HepG2 (cell line): ENCODE results near the gene NOTO. TPM values are rescaled to one million over a fixed set of nuclear protein-coding genes. Genes with fewer than 3 reads are reported as not detected.

Source experiments
- ATAC-seq: fragments of 200-7000 bp; cut with Tn5 transposase; 3 replicates; pipeline ENCODE4 v1.9.1; 2020; ENCODE audit warnings: mild to moderate bottlenecking, moderate library complexity
- BruUV-seq: library from RNA; stranded (reverse); fragments of 400-500 nt; replicated peaks from 2 replicates; lab custom pipeline; 2021; lab: Mats Ljungman, UMichigan
- CTCF ChIA-PET: fragments of 300-600 bp; formaldehyde crosslinking; extraction: SDS; loops from one replicate; lab custom pipeline; 2021; ENCODE audit warnings: low total read pairs, inconsistent platforms, low intra/inter-chr PET ratio; lab: Yijun Ruan, JAX
- POLR2A ChIA-PET: fragments of 350-600 bp; sonication (Branson Sonifier 250); formaldehyde crosslinking; loops from one replicate; lab custom pipeline; 2020; ENCODE audit warnings: antibody characterized with exemption, inconsistent platforms; lab: Yijun Ruan, JAX
- DNase-seq: peaks from one replicate; pipeline ENCODE4 v3.0.0-alpha.2; 2015; ENCODE audit warnings: low spot score
- FAIRE-seq: peaks from 3 replicates; lab custom pipeline; 2011; peaks lifted over from hg19 to GRCh38; lab: Jason Lieb, UNC
- H2AFZ ChIP-seq: one replicate; pipeline ENCODE4 v1.6.1; 2011; ENCODE audit warnings: low read length, inconsistent platforms
- H3K27ac ChIP-seq: fragments of 300-600 bp; 3 replicates; pipeline ENCODE4 v1.8.0; 2011; ENCODE audit warnings: mixed run types, mild to moderate bottlenecking, mixed read lengths, low read length, inconsistent platforms; ENCODE audit not compliant: insufficient read depth; ENCODE audit errors: extremely low read length
- H3K27me3 ChIP-seq, 2 experiments: fragments of 200-600 bp in 1 of 2; 2 replicates in 1 of 2; 3 replicates in 1 of 2; pipeline versions ENCODE4 v1.6.0 to v1.8.0; 2011; ENCODE audit warnings: low read length in 2 of 2, mild to moderate bottlenecking in 2 of 2, moderate library complexity in 2 of 2, inconsistent platforms in 1 of 2; ENCODE audit not compliant: insufficient read depth in 2 of 2, control insufficient read depth in 1 of 2
- H3K36me3 ChIP-seq, 2 experiments: fragments of 200-600 bp in 1 of 2; replicated peaks in 1 of 2; 2 replicates in 1 of 2; 3 replicates in 1 of 2; pipeline versions ENCODE4 v1.5.1 to v1.8.0; 2011; ENCODE audit warnings: low read length in 2 of 2, inconsistent platforms in 1 of 2; ENCODE audit not compliant: insufficient read depth in 2 of 2, control insufficient read depth in 1 of 2
- H3K4me1 ChIP-seq: 2 replicates; pipeline ENCODE4 v1.5.1; 2012; ENCODE audit warnings: low read length, inconsistent platforms; ENCODE audit not compliant: insufficient read depth
- H3K4me2 ChIP-seq: 2 replicates; pipeline ENCODE4 v1.6.0; 2011; ENCODE audit warnings: low read depth, low read length, inconsistent platforms
- H3K4me3 ChIP-seq, 3 experiments: fragments of 200-600 bp in 1 of 3; sonication (generic), shearing (Covaris generic) in 1 of 3; replicated peaks in 1 of 3; 2 replicates each; pipeline ENCODE4 v1.5.1; 2011 to 2016; ENCODE audit warnings: low read length in 3 of 3, inconsistent platforms in 2 of 3, low read depth in 2 of 3, mild to moderate bottlenecking in 2 of 3, control low read depth in 1 of 3, mixed read lengths in 1 of 3; ENCODE audit not compliant: insufficient read depth in 1 of 3
- H3K79me2 ChIP-seq: one replicate; pipeline ENCODE4 v1.6.1; 2011; ENCODE audit warnings: low read length, inconsistent platforms; ENCODE audit not compliant: insufficient read depth
- H3K9ac ChIP-seq: 2 replicates; pipeline ENCODE4 v1.6.0; 2011; ENCODE audit warnings: mild to moderate bottlenecking, low read depth, low read length, inconsistent platforms; ENCODE audit not compliant: insufficient read depth
- H3K9me3 ChIP-seq: 2 replicates; pipeline ENCODE4 v1.5.1; 2012; ENCODE audit warnings: mild to moderate bottlenecking, low read length
- H4K20me1 ChIP-seq: 2 replicates; pipeline ENCODE4 v1.6.0; 2011; ENCODE audit warnings: inconsistent platforms, mild to moderate bottlenecking, low read length, moderate library complexity; ENCODE audit not compliant: insufficient read depth
- DMAP1 ChIP-seq: IDR thresholded peaks from 2 replicates; pipeline ENCODE4 v1.6.1; 2016
- EZH2 ChIP-seq: conservative IDR thresholded peaks from 2 replicates; pipeline ENCODE4 v1.6.1; 2012; ENCODE audit warnings: mild to moderate bottlenecking, low read depth, low read length, moderate library complexity
- RAD51 ChIP-seq: fragments of 450-650 bp; IDR thresholded peaks from 2 replicates; pipeline ENCODE4 v1.6.1; 2016; ENCODE audit warnings: borderline replicate concordance
- RXRA ChIP-seq: sonication (generic); formaldehyde crosslinking; IDR thresholded peaks from 2 replicates; pipeline ENCODE4 v1.5.1; 2020; ENCODE audit warnings: missing genetic modification reagents
- SAP130 ChIP-seq: IDR thresholded peaks from 2 replicates; pipeline ENCODE4 v1.6.1; 2016; ENCODE audit warnings: low read depth
- TBP ChIP-seq: sonication (generic); formaldehyde crosslinking; IDR thresholded peaks from 2 replicates; pipeline ENCODE4 v1.5.0; 2020; ENCODE audit warnings: missing genetic modification reagents
- YEATS2 ChIP-seq: sonication (generic); formaldehyde crosslinking; IDR thresholded peaks from 2 replicates; pipeline ENCODE4 v1.4.0; 2020; ENCODE audit warnings: missing genetic modification reagents, borderline replicate concordance
- ZMYM4 ChIP-seq: sonication (generic); formaldehyde crosslinking; IDR thresholded peaks from 2 replicates; pipeline ENCODE4 v1.8.1; 2023; ENCODE audit warnings: mild to moderate bottlenecking, missing genetic modification reagents
- ZNF263 ChIP-seq: sonication (generic); formaldehyde crosslinking; IDR thresholded peaks from 2 replicates; pipeline ENCODE4 v1.4.0; 2020; ENCODE audit warnings: missing genetic modification reagents
- ZNF629 ChIP-seq: sonication (generic); formaldehyde crosslinking; conservative IDR thresholded peaks from 2 replicates; pipeline ENCODE4 v1.5.0; 2020; ENCODE audit warnings: missing genetic modification reagents
- ZNF7 ChIP-seq: IDR thresholded peaks from 2 replicates; pipeline ENCODE4 v1.6.1; 2016; ENCODE audit warnings: missing biosample characterization, missing genetic modification reagents
- WGBS: methylation state at CpG from one replicate; pipeline ENCODE4 v1.1.6; 2017; ENCODE audit warnings: low lambda C conversion rate; 5-methylcytosine and 5-hydroxymethylcytosine counted together
- in situ Hi-C: cut with HindIII; loops from 2 replicates; pipeline ENCODE4 v1.10.0; 2017; ENCODE audit warnings: low pct_unique_long_range_greater_than_20kb; ENCODE audit not compliant: extremely low pct_ligation_motif_present
- intact Hi-C: fragments of 100-400 bp; cut with micrococcal nuclease; formaldehyde crosslinking; loops from one replicate; pipeline ENCODE4 v1.10.0; 2022; ENCODE audit not compliant: unreplicated experiment
- polyA plus RNA-seq, 8 experiments: library from polyadenylated mRNA; depleted of rRNA in 3 of 8; stranded (reverse) in 7 of 8; unstranded in 1 of 8; fragments of >200 nt; fragmentation: Illumina TruSeq in 4 of 8; extraction: Trizol in 4 of 8; gene quantifications; 2 replicates each; pipeline versions ENCODE4 v1.2.1 to v1.2.3, GENCODE V29; 2011 to 2016; ENCODE audit warnings: low read depth in 4 of 8, missing spikeins in 1 of 8, mixed read lengths in 1 of 8; ENCODE audit not compliant: insufficient read depth in 1 of 8
- total RNA-seq, 5 experiments: library from RNA; depleted of rRNA; stranded (reverse); fragments of >200 nt; fragmentation: Illumina TruSeq; extraction: Trizol; gene quantifications; 2 replicates each; pipeline ENCODE4 v1.2.3, GENCODE V29; 2016; ENCODE audit warnings: low read depth in 1 of 5
- TF ChIP-seq, protein P1 (sequence below): fragments of 450-650 bp; IDR thresholded peaks from 2 replicates; pipeline ENCODE4 v1.6.1; 2017
- TF ChIP-seq, protein P2 (sequence below): sonication (generic); formaldehyde crosslinking; IDR thresholded peaks from 2 replicates; pipeline ENCODE4 v1.8.1; 2022; ENCODE audit warnings: mild to moderate bottlenecking, missing genetic modification reagents
- TF ChIP-seq, protein P3 (sequence below): sonication (generic); formaldehyde crosslinking; IDR thresholded peaks from 2 replicates; pipeline ENCODE4 v1.4.0; 2020; ENCODE audit warnings: missing genetic modification reagents, borderline replicate concordance
- TF ChIP-seq, protein P4 (sequence below): sonication (generic); formaldehyde crosslinking; IDR thresholded peaks from 2 replicates; pipeline ENCODE4 v1.8.1; 2023; ENCODE audit warnings: missing genetic modification reagents, inconsistent platforms, borderline replicate concordance
- TF ChIP-seq, protein P5 (sequence below), 2 experiments: sonication (generic) in 1 of 2; formaldehyde crosslinking in 1 of 2; IDR thresholded peaks; 2 replicates each; pipeline versions ENCODE4 v1.4.0 to v1.6.1; 2018 to 2020; ENCODE audit warnings: missing genetic modification reagents in 2 of 2, borderline replicate concordance in 1 of 2, low read depth in 1 of 2, mild to moderate bottlenecking in 1 of 2, missing biosample characterization in 1 of 2

NOTO gene
- total and polyA plus RNA-seq, 2 of the 13 experiments (the other 11 are each of a cell fraction or from before 2014, with no cell fraction given) = not detected

DNA sequence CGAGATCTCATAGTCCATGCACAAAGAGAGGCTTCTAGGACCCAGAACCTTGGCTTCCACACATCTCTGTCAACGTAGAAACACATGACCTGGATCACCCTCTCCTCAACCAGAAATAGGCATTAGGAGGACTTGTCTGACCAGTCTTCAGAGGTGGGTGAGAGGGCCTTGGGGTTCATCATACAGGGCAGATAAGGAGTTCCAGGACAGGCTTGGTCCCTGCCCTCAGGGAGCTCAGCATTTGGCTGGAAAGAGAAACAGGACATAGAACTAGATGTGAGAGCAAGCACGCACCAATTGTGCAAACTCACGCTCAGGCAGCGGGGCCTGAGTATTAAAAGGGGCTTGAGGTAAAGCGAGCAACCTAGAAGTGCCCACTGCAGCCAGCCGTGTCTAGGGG is 28.6 kb upstream of the NOTO start (continued):
- TF ChIP-seq, protein P1, sequence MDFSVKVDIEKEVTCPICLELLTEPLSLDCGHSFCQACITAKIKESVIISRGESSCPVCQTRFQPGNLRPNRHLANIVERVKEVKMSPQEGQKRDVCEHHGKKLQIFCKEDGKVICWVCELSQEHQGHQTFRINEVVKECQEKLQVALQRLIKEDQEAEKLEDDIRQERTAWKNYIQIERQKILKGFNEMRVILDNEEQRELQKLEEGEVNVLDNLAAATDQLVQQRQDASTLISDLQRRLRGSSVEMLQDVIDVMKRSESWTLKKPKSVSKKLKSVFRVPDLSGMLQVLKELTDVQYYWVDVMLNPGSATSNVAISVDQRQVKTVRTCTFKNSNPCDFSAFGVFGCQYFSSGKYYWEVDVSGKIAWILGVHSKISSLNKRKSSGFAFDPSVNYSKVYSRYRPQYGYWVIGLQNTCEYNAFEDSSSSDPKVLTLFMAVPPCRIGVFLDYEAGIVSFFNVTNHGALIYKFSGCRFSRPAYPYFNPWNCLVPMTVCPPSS = no peak
- TF ChIP-seq YEATS2 (CRISPR knock-in tag) (no peak), SAP130 (CRISPR knock-in tag) (no peak), TBP (CRISPR knock-in tag) (no peak), ZNF629 (CRISPR knock-in tag) (no peak), RAD51 (no peak), EZH2 (no peak), ZMYM4 (no peak)
- TF ChIP-seq, protein P2, sequence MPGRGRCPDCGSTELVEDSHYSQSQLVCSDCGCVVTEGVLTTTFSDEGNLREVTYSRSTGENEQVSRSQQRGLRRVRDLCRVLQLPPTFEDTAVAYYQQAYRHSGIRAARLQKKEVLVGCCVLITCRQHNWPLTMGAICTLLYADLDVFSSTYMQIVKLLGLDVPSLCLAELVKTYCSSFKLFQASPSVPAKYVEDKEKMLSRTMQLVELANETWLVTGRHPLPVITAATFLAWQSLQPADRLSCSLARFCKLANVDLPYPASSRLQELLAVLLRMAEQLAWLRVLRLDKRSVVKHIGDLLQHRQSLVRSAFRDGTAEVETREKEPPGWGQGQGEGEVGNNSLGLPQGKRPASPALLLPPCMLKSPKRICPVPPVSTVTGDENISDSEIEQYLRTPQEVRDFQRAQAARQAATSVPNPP (CRISPR knock-in tag) = no peak

DNA sequence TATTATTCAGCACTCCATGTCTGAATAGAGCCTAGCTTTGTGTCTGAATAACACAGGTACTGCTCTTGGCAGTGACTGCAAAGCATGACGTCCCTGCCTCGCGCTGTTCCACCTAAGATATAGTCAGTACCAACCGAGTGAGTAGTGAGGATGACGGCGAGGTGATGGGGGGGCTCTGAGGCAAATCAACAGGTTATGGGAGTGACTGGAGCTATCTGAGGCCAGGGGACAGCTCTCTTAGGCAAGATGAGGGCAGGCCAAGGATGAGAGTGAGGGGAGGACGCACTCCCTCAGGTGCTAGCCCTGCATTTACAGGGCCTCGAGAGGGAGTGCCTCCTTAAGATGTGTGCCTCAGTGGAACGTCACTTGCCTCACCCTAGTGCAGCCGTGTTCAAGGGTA is 28.1 kb upstream of the NOTO start:
- Histone ChIP-seq H3K9me3 (no peaks in the 10 kb centered on the region), H3K79me2 (no peaks in the 10 kb centered on the region), H3K36me3 (no peaks in the 10 kb centered on the region), H3K4me1 (peaks cover 48% of the 10 kb centered on the region), H4K20me1 (no peaks in the 10 kb centered on the region), H3K9ac (no peak overlapping the region), H3K4me2 (no peak overlapping the region), H3K27ac (no peak overlapping the region), H3K27me3 (peaks cover 8 to 58% of the 10 kb centered on the region in 2 experiments), H3K4me3 (no peak overlapping the region), H2AFZ (no peak overlapping the region)
- DNase-seq (no peak), FAIRE-seq (no peak), ATAC-seq (no peak)
- BruUV-seq = no TSS peak
- 43% methylated on average over 10 of the region's 10 CpGs for WGBS
- in situ Hi-C loops = no loop called here
- intact Hi-C loops = no loop called here
- ChIA-PET POLR2A (interaction anchor here (1.0 to 1.2 kb wide), 2 partner anchors 17 to 39 kb away, joined by 3 to 4 read pairs; no protein-coding TSS in a partner anchor), CTCF (no interaction called here)
- TF ChIP-seq, protein P3, sequence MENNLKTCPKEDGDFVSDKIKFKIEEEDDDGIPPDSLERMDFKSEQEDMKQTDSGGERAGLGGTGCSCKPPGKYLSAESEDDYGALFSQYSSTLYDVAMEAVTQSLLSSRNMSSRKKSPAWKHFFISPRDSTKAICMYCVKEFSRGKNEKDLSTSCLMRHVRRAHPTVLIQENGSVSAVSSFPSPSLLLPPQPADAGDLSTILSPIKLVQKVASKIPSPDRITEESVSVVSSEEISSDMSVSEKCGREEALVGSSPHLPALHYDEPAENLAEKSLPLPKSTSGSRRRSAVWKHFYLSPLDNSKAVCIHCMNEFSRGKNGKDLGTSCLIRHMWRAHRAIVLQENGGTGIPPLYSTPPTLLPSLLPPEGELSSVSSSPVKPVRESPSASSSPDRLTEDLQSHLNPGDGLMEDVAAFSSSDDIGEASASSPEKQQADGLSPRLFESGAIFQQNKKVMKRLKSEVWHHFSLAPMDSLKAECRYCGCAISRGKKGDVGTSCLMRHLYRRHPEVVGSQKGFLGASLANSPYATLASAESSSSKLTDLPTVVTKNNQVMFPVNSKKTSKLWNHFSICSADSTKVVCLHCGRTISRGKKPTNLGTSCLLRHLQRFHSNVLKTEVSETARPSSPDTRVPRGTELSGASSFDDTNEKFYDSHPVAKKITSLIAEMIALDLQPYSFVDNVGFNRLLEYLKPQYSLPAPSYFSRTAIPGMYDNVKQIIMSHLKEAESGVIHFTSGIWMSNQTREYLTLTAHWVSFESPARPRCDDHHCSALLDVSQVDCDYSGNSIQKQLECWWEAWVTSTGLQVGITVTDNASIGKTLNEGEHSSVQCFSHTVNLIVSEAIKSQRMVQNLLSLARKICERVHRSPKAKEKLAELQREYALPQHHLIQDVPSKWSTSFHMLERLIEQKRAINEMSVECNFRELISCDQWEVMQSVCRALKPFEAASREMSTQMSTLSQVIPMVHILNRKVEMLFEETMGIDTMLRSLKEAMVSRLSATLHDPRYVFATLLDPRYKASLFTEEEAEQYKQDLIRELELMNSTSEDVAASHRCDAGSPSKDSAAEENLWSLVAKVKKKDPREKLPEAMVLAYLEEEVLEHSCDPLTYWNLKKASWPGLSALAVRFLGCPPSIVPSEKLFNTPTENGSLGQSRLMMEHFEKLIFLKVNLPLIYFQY = no peak
- TF ChIP-seq, protein P4, sequence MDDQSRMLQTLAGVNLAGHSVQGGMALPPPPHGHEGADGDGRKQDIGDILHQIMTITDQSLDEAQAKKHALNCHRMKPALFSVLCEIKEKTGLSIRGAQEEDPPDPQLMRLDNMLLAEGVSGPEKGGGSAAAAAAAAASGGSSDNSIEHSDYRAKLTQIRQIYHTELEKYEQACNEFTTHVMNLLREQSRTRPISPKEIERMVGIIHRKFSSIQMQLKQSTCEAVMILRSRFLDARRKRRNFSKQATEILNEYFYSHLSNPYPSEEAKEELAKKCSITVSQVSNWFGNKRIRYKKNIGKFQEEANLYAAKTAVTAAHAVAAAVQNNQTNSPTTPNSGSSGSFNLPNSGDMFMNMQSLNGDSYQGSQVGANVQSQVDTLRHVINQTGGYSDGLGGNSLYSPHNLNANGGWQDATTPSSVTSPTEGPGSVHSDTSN = no peak
- TF ChIP-seq ZNF7 = no peak
- no peak for TF ChIP-seq DMAP1 (CRISPR knock-in tag)
- TF ChIP-seq, protein P5, sequence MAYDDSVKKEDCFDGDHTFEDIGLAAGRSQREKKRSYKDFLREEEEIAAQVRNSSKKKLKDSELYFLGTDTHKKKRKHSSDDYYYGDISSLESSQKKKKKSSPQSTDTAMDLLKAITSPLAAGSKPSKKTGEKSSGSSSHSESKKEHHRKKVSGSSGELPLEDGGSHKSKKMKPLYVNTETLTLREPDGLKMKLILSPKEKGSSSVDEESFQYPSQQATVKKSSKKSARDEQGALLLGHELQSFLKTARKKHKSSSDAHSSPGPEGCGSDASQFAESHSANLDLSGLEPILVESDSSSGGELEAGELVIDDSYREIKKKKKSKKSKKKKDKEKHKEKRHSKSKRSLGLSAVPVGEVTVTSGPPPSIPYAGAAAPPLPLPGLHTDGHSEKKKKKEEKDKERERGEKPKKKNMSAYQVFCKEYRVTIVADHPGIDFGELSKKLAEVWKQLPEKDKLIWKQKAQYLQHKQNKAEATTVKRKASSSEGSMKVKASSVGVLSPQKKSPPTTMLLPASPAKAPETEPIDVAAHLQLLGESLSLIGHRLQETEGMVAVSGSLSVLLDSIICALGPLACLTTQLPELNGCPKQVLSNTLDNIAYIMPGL (CRISPR knock-in tag; IDR thresholded peaks at IDR 0.05; ENCODE audit: borderline replicate concordance in 1 of 2, low read depth in 1 of 2) = no peak
- no peak for TF ChIP-seq RXRA (CRISPR knock-in tag)
- TF ChIP-seq ZNF263 (CRISPR knock-in tag) = no peak
